GM12874 (cell line): ENCODE measurements around the gene ACTL8.

Source experiments
- TF ChIP-seq, protein P1 (sequence below): IDR thresholded peaks from 2 replicates; pipeline ENCODE4 v1.5.1; 2011; ENCODE audit warnings: low read depth, mild to moderate bottlenecking, control low read depth, low read length, moderate library complexity; ENCODE audit not compliant: insufficient read depth

Gene ACTL8

DNA sequence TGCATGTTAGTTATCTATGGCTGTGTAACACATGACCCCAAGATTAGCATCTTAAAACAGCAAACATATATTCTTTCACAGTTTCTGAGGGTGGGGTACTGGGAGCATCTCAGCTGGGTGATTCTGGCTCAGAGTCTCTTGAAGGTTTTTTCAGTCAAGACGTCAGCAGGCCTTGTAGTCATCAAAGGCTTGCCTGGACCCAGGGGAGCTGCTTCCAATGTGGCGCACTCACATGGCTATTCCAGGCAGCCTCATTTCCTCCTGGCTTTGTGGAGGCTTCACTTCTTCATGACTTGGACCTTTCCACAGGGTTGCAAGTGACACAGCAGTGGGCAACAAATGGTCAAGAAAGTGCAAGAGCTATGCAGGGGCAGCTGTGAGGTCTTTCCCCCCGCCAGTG is 114.7 kb downstream of the ACTL8 start:
- TF ChIP-seq, protein P1, sequence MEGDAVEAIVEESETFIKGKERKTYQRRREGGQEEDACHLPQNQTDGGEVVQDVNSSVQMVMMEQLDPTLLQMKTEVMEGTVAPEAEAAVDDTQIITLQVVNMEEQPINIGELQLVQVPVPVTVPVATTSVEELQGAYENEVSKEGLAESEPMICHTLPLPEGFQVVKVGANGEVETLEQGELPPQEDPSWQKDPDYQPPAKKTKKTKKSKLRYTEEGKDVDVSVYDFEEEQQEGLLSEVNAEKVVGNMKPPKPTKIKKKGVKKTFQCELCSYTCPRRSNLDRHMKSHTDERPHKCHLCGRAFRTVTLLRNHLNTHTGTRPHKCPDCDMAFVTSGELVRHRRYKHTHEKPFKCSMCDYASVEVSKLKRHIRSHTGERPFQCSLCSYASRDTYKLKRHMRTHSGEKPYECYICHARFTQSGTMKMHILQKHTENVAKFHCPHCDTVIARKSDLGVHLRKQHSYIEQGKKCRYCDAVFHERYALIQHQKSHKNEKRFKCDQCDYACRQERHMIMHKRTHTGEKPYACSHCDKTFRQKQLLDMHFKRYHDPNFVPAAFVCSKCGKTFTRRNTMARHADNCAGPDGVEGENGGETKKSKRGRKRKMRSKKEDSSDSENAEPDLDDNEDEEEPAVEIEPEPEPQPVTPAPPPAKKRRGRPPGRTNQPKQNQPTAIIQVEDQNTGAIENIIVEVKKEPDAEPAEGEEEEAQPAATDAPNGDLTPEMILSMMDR, result no peak

DNA sequence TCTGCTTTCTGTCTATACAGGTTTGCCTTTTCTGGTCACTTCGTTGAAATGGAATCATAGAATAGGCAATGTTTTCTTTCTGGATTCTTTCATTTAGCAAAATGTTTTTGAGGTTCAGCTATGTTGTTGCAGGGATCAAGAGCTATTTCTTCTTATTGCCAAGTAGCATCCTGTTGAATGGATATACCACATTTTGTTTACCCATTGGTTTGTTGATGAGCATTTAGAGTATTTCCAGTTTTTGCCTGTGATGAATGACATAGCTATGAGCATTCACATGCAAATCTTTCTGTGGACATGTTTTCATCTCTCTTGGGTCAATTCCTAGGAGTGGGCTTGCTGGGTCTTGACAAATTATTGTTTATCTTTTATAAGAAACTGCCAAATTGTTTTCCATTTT is 115.5 kb downstream of the ACTL8 start:
- TF ChIP-seq, protein P1, result no peak

DNA sequence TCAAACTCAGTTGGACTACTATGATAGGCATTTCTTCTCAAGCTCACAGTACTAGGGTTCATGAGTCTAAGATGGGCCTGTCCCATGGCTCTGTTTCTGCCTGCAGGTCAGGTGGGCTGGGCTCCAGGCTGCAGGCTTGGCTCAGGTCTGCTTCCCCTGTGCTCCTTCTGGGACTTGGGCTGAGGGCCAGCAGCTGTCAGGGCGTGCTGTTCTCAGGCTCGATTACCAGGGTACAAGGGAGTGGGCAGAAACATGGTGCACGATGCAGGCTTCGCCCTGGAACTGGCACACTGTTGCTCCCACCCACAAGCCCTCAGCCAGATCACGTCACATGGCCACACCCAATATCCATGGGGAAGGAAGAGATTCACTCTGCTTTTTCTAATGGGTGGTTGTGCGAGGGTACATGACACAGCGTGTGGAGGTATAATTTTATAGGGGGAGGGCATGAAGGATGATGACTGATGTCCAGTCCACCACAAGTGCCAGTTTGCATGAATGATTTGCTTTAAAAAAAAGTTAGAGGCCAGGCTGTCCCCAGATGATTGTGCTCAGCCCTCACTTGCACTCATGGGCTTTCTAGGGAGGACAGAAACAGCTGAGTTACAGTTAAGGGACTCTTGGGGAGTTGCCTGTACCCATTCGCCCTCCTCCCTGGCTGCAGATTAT is 118.0 kb downstream of the ACTL8 start:
- TF ChIP-seq, protein P1, result no peak

DNA sequence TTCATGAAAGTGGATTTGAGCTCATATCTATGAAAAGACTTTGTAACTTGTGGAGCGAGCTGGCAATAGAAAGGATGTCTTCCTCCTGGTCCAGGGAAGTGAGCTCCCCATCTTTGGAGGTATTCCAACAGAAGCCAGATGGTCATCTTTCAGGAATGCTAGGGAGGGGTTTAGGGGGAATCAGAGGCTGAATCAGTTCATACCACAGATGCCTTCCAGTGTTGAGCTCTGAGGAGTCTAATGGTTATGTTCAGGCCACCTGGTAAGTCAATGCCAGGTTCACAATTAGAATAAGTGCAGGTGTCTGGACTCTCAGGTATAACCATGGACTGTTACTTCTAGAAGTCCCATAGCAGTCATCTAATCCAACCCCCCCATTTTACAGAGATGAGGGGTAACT is 119.1 kb downstream of the ACTL8 start:
- TF ChIP-seq, protein P1, result no peak

DNA sequence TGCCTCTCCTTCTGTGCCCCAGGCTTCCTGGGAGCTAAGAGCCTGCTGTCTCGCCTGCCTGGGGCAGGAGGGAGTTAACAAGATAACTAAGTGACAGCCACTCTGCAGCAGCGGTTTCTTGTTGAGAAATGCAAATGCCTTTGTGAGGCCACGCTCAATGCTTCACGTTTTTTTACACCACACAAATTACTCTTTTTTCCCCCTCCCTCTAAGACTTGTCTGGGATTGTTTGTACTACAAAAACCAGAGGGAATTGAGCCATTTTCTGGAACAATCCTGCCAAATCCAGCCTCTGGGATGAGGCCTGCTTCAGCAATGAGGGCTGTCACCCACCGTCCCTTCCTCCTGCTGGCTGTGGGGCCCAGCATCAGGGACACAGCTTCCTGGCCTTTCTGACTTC is 119.6 kb downstream of the ACTL8 start:
- TF ChIP-seq, protein P1, result no peak

DNA sequence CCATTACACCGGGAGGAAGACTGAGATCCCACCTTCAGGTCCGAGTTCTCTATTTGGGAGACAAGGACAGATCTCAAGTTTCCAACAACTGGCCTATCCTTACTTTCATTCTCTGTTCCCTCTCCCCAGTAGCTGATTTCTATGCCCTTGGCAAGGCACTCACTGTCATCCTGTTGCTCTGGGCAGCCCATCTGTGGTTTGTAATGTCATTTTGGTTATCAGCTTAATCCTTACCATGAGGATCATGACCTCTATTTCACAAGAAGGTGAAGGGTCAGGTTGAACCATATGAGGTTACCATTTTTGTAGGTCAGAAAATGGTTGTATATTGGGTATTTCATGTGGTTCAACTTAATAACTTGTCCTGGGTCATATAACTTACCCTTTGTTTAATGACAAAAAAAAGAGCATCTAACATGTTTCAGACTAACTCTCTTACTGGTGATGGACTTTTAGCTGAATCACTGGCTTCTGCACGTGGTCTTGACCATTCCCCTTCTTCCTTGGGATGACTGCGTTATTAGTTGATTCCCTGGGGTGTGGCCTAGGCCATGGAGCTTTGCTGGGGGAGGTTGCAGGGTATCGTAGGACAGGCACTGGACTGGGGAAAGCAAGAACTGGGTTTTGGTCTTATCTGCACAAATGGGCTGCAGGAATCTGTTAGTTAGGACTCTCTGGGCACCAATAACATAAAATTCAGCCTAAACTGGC is 120.2 kb downstream of the ACTL8 start:
- TF ChIP-seq, protein P1, result no peak

DNA sequence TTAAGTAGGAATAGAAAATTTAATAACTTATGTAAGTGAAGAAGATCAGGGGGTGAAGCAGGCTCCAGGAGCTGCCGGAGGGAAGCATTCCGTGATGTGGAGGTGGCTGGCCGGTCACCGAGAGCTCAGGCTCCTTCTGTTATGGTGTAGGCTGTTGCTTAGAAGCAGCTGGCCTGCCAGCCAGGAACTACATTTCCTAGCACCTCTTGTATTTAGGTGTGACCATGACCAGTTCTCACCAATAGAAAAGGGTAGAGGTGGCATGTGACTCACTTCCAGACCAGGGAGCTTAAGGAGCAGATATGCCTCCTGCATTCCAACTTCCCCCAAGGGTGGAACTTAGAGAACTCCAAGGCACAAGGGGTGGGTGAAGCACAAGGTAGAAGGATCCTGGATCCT is 120.7 kb downstream of the ACTL8 start:
- TF ChIP-seq, protein P1, result no peak
